Stimulated activated CD4-positive, alpha-beta T cell treated with anti-CD3 and anti-CD28 coated beads, Interleukin-4, amount 100 ng/mL, for 1 hour (primary cell): ENCODE data around the gene SYCE1.
A peak's percentile ranks its signal among the peaks of the same experiment; 100 is the strongest.
"Not testable (repeated sequence)": the region's sequence is repeated elsewhere in the genome, so short reads cannot be mapped to it uniquely, and the experiment has no call there.

ENCODE experiments used
- DNase-seq: peaks from one replicate; pipeline ENCODE4 v3.0.0-alpha.2; 2020

SYCE1 gene

GRCh38 chr10:133555521-133555920 is 9.9 kb downstream of the SYCE1 start:
- DNase-seq: no peak

GRCh38 chr10:133554600-133554999 is 10.8 kb downstream of the SYCE1 start:
- no peak for DNase-seq

- DNase-seq: no peak
These were observed 20.9 kb downstream of the SYCE1 start for GRCh38 chr10:133544506-133544905.

- not testable (repeated sequence) for DNase-seq
These were observed 23.9 kb downstream of the SYCE1 start for GRCh38 chr10:133541441-133541975.

GRCh38 chr10:133537546-133538545 is 27.5 kb downstream of the SYCE1 start:
- no peak for DNase-seq

GRCh38 chr10:133536198-133536597 is 29.2 kb downstream of the SYCE1 start:
- no peak for DNase-seq

- no peak for DNase-seq
These were observed 31.0 kb downstream of the SYCE1 start for GRCh38 chr10:133534417-133534816.

GRCh38 chr10:133532871-133533270 is 32.5 kb downstream of the SYCE1 start:
- no peak for DNase-seq

GRCh38 chr10:133530506-133530905 is 34.9 kb downstream of the SYCE1 start:
- DNase-seq: no peak

- DNase-seq: no peak
These were observed 35.8 kb downstream of the SYCE1 start for GRCh38 chr10:133529576-133529946.

- no peak for DNase-seq
These were observed 36.4 kb downstream of the SYCE1 start for GRCh38 chr10:133528845-133529575.

- no peak for DNase-seq
These were observed 37.0 kb downstream of the SYCE1 start for GRCh38 chr10:133528296-133528844.

GRCh38 chr10:133527771-133528271 is 37.6 kb downstream of the SYCE1 start:
- no peak for DNase-seq

- DNase-seq: no peak
These were observed 38.3 kb downstream of the SYCE1 start, which contains the start of gene CYP2E1 for GRCh38 chr10:133526957-133527588. Gene CYP2E1 (plus strand): TSS chr10:133527363. CDS start chr10:133527396, 33 bp downstream.

GRCh38 chr10:133525444-133525843 is 39.9 kb downstream of the SYCE1 start:
- DNase-seq: no peak

- no peak for DNase-seq
These were observed 41.7 kb downstream of the SYCE1 start for GRCh38 chr10:133523631-133524203.

- DNase-seq: peak; percentile 95
These were observed 45.1 kb downstream of the SYCE1 start for GRCh38 chr10:133520193-133520738.

- not testable (repeated sequence) for DNase-seq
These were observed 46.9 kb downstream of the SYCE1 start for GRCh38 chr10:133518517-133518916.

GRCh38 chr10:133516057-133516456 is 49.3 kb downstream of the SYCE1 start:
- no peak for DNase-seq

GRCh38 chr10:133515471-133515870 is 49.9 kb downstream of the SYCE1 start:
- DNase-seq: no peak

GRCh38 chr10:133511907-133512528 is 53.4 kb downstream of the SYCE1 start:
- DNase-seq: no peak
